Fibroblast of lung (primary cell): ENCODE measurements around the gene DCAF8.

ENCODE experiments used
- EZH2 ChIP-seq: IDR thresholded peaks from 2 replicates; pipeline ENCODE4 v1.5.1; 2012; ENCODE audit warnings: low read length, control low read depth, mild to moderate bottlenecking; ENCODE audit errors: missing control alignments
- TF ChIP-seq, protein P1 (sequence below), 2 donors: IDR thresholded peaks in 1 of 2; conservative IDR thresholded peaks in 1 of 2; 1 replicate in 1 of 2; 2 replicates in 1 of 2; pipeline ENCODE4 v1.5.1; 2011 to 2012; ENCODE audit warnings: low read length in 2 of 2, control low read depth in 1 of 2, inconsistent platforms in 1 of 2, low read depth in 1 of 2, mild to moderate bottlenecking in 1 of 2

DNA sequence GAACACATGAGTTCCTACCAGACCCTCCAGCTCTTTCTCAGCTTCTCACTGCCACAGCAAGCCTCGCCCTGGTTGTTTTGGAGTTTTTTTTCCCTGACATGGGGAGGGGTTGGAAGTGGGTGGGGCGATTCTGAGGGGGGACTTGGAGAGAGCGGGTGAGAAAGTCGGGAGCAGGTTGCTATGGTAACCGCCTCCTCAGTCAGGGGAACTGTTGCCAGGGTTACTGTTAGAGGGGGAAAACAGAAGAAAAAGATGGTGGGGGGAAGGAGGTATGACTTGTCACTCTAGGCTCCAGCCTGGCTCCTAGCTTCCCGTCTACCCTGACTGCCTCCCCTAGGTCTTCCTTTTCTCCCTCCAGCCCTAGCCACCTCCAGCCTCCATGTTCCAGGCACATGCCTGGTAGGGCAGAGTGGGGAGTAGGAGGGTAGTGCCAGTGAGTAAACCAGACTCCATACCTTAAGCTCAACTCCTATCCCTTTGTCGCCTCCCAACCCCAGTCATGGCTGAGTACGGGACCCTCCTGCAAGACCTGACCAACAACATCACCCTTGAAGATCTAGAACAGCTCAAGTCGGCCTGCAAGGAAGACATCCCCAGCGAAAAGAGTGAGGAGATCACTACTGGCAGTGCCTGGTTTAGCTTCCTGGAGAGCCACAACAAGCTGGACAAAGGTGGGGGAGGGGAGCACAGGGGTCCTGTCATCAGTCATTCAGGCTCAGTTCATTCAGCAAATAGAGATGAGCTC, 51.1 kb downstream of the DCAF8 start:
- TF ChIP-seq, protein P1, sequence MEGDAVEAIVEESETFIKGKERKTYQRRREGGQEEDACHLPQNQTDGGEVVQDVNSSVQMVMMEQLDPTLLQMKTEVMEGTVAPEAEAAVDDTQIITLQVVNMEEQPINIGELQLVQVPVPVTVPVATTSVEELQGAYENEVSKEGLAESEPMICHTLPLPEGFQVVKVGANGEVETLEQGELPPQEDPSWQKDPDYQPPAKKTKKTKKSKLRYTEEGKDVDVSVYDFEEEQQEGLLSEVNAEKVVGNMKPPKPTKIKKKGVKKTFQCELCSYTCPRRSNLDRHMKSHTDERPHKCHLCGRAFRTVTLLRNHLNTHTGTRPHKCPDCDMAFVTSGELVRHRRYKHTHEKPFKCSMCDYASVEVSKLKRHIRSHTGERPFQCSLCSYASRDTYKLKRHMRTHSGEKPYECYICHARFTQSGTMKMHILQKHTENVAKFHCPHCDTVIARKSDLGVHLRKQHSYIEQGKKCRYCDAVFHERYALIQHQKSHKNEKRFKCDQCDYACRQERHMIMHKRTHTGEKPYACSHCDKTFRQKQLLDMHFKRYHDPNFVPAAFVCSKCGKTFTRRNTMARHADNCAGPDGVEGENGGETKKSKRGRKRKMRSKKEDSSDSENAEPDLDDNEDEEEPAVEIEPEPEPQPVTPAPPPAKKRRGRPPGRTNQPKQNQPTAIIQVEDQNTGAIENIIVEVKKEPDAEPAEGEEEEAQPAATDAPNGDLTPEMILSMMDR (conservative IDR thresholded peaks at IDR 0.05 in 1 of 2, IDR thresholded peaks at IDR 0.05 in 1 of 2; ENCODE audit: low read depth in 1 of 2, low read length in 2 of 2): no peak
- TF ChIP-seq EZH2: no peak
